ENCODE results near the gene TTC8. TPM values are rescaled to one million over a fixed set of nuclear protein-coding genes. Genes with fewer than 3 reads are reported as not detected.

The TTC8 gene
- total RNA-seq, 1 experiment from 2014 or later = 9.2 TPM

GRCh38 chr14:88823968-88824313, 510 bp upstream of the TTC8 start:
- no peak overlapping the region for H4K5ac ChIP-seq (ENCODE audit: insufficient read length, low read depth, low read length)
- H2BK5ac ChIP-seq (ENCODE audit: insufficient read length, low read length) = no peak overlapping the region
- no peaks in the 10 kb centered on the region for H3K4me1 ChIP-seq (ENCODE audit: insufficient read depth, low read length)
- no peak overlapping the region for H3K9ac ChIP-seq (ENCODE audit: extremely low read depth, insufficient read length, low read length)
- peak overlapping the region; percentile 97 for H2AFZ ChIP-seq (ENCODE audit: low read length)
- no CpG with 5 or more reads among the region's 9 CpGs for WGBS (ENCODE audit: extremely low coverage, insufficient read length, low lambda C conversion rate)
- H2BK12ac ChIP-seq (ENCODE audit: insufficient read length, low read depth, low read length) = no peak overlapping the region
- no peak overlapping the region for H2BK20ac ChIP-seq (ENCODE audit: low read depth, low read length, poor library complexity, severe bottlenecking)
- H4K20me1 ChIP-seq (ENCODE audit: control insufficient read depth, insufficient read depth, insufficient read length) = no peaks in the 10 kb centered on the region
- Mint-ChIP-seq H3K27me3 (ENCODE audit: low read depth) (peaks cover 15% of the 10 kb centered on the region), H3K36me3 (ENCODE audit: insufficient read depth in 1 of 3, low read depth in 3 of 3) (no peaks in the 10 kb centered on the region), H3K9me3 (no peaks in the 10 kb centered on the region), H3K4me3 (peak overlapping the region; percentile 77 to 84), H3K4me1 (peaks cover 9% of the 10 kb centered on the region in 2 experiments), H3K27ac (peak overlapping the region; percentile 99 to 100 (median 99); a peak in 6 of 7 replicates)
- no peak for DNase-seq
- no peak overlapping the region for H3T11ph ChIP-seq (ENCODE audit: low read length)
- H2BK15ac ChIP-seq (ENCODE audit: low read depth, low read length) = no peak overlapping the region
- no peak overlapping the region for H4K8ac ChIP-seq (replicated peaks; ENCODE audit: insufficient read length, low read depth, low read length)
- no peak overlapping the region for H3K4ac ChIP-seq (ENCODE audit: low read depth, low read length)
- no peak overlapping the region for H2BK120ac ChIP-seq (ENCODE audit: low read depth, low read length, poor library complexity, severe bottlenecking)
- no peaks in the 10 kb centered on the region for H3K9me3 ChIP-seq (ENCODE audit: control insufficient read depth, low read depth, low read length)
- no peak overlapping the region for H3K27ac ChIP-seq (ENCODE audit: insufficient read length, low read depth, low read length)
- no peak overlapping the region for H3K18ac ChIP-seq (ENCODE audit: insufficient read length, low read depth, low read length)
- H3K56ac ChIP-seq (ENCODE audit: insufficient read length, low read depth, low read length) = no peak overlapping the region
- no peak overlapping the region for H3K14ac ChIP-seq (ENCODE audit: insufficient read depth, low read length)
- no peak overlapping the region for H2AK5ac ChIP-seq (ENCODE audit: insufficient read length, low read length)
- peaks cover 11% of the 10 kb centered on the region for H3K23me2 ChIP-seq (ENCODE audit: insufficient read length, low read depth, low read length, poor library complexity, severe bottlenecking)
- H3K4me2 ChIP-seq (ENCODE audit: insufficient read depth, insufficient read length, low read length) = peak overlapping the region; percentile 80
- H4K91ac ChIP-seq (ENCODE audit: insufficient read length, low read depth, low read length) = no peak overlapping the region
- no peaks in the 10 kb centered on the region for H3K79me1 ChIP-seq (ENCODE audit: insufficient read depth, low read depth, low read length, poor library complexity, severe bottlenecking)
- TF ChIP-seq, protein P1, sequence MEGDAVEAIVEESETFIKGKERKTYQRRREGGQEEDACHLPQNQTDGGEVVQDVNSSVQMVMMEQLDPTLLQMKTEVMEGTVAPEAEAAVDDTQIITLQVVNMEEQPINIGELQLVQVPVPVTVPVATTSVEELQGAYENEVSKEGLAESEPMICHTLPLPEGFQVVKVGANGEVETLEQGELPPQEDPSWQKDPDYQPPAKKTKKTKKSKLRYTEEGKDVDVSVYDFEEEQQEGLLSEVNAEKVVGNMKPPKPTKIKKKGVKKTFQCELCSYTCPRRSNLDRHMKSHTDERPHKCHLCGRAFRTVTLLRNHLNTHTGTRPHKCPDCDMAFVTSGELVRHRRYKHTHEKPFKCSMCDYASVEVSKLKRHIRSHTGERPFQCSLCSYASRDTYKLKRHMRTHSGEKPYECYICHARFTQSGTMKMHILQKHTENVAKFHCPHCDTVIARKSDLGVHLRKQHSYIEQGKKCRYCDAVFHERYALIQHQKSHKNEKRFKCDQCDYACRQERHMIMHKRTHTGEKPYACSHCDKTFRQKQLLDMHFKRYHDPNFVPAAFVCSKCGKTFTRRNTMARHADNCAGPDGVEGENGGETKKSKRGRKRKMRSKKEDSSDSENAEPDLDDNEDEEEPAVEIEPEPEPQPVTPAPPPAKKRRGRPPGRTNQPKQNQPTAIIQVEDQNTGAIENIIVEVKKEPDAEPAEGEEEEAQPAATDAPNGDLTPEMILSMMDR (conservative IDR thresholded peaks at IDR 0.05) = no peak
- H3K23ac ChIP-seq (ENCODE audit: insufficient read length, low read depth, low read length) = no peak overlapping the region
- H3K27me3 ChIP-seq (ENCODE audit: insufficient read depth, low read length) = no peaks in the 10 kb centered on the region
- H3K79me2 ChIP-seq (ENCODE audit: insufficient read depth, low read length) = no peaks in the 10 kb centered on the region

Data from H9 (cell line).